A549 (cell line): ENCODE data around the gene RASA3. TPM values are rescaled to one million over a fixed set of nuclear protein-coding genes. Genes with fewer than 3 reads are reported as not detected.
A peak's percentile ranks its signal among the peaks of the same experiment; 100 is the strongest.

Experiments used
- ATAC-seq, 2 experiments: fragments of 200-7000 bp in 1 of 2; fragments of >200 bp in 1 of 2; cut with Nextera tagmentation in 1 of 2; cut with Tn5 transposase in 1 of 2; 3 replicates each; pipeline versions ENCODE4 v1.8.0 to v1.9.1; 2018 to 2020; ENCODE audit warnings: mild to moderate bottlenecking in 1 of 2, moderate library complexity in 1 of 2
- CTCF ChIA-PET: fragments of 300-600 bp; sonication (Branson Sonifier 250); formaldehyde crosslinking; extraction: SDS; loops from one replicate; lab custom pipeline; 2021; ENCODE audit warnings: antibody characterized with exemption, inconsistent platforms; lab: Yijun Ruan, JAX
- POLR2A ChIA-PET: fragments of 350-600 bp; formaldehyde crosslinking; extraction: SDS; loops from one replicate; lab custom pipeline; 2021; ENCODE audit warnings: antibody characterized with exemption, inconsistent platforms; lab: Yijun Ruan, JAX
- DNase-seq, 2 experiments: peaks; one replicate each; pipeline versions ENCODE4 v3.0.0 to v3.0.0-alpha.2; 2011 to 2016; ENCODE audit warnings: low read depth in 1 of 2, low spot score in 1 of 2
- FAIRE-seq: peaks from 2 replicates; lab custom pipeline; 2011; peaks lifted over from hg19 to GRCh38; lab: Jason Lieb, UNC
- H3K27ac ChIP-seq, 2 experiments: fragments of >200 bp; sonication (Bioruptor Twin); formaldehyde crosslinking; 3 replicates each; pipeline ENCODE4 v1.5.1; 2016 to 2017
- H3K4me1 ChIP-seq: fragments of >200 bp; sonication (Bioruptor Twin); formaldehyde crosslinking; 3 replicates; pipeline ENCODE4 v1.6.1; 2016
- H3K4me2 ChIP-seq: fragments of >200 bp; sonication (Bioruptor Twin); formaldehyde crosslinking; 3 replicates; pipeline ENCODE4 v1.6.1; 2016
- H3K4me3 ChIP-seq: fragments of >200 bp; sonication (Bioruptor Twin); formaldehyde crosslinking; 3 replicates; pipeline ENCODE4 v1.5.1; 2016
- H3K9me3 ChIP-seq: fragments of >200 bp; sonication (Bioruptor Twin); formaldehyde crosslinking; 3 replicates; pipeline ENCODE4 v1.6.1; 2016
- CBX2 ChIP-seq: fragments of 200-600 bp; sonication (generic); IDR thresholded peaks from 2 replicates; pipeline ENCODE4 v1.6.1; 2016; ENCODE audit warnings: low read depth, mild to moderate bottlenecking, borderline replicate concordance
- CBX8 ChIP-seq: fragments of 200-600 bp; sonication (generic); IDR thresholded peaks from 2 replicates; pipeline ENCODE4 v1.6.1; 2016
- CHD4 ChIP-seq: fragments of 200-600 bp; sonication (generic); IDR thresholded peaks from 2 replicates; pipeline ENCODE4 v1.6.1; 2016; ENCODE audit warnings: antibody characterized with exemption, mild to moderate bottlenecking, borderline replicate concordance
- EHMT2 ChIP-seq: fragments of 200-600 bp; sonication (generic); IDR thresholded peaks from 2 replicates; pipeline ENCODE4 v1.6.1; 2016; ENCODE audit warnings: antibody characterized with exemption, low read depth, mild to moderate bottlenecking, moderate library complexity
- FOSB ChIP-seq: fragments of 250-450 bp; sonication (Bioruptor Pico); IDR thresholded peaks from 2 replicates; pipeline ENCODE4 v1.5.0; 2020; ENCODE audit warnings: mild to moderate bottlenecking, moderate library complexity
- FOSL2 ChIP-seq, 2 experiments: fragments of 450-650 bp in 1 of 2; fragments of >200 bp in 1 of 2; sonication (Bioruptor Twin) in 1 of 2; formaldehyde crosslinking; IDR thresholded peaks; 2 replicates each; pipeline versions ENCODE4 v1.5.0 to v1.6.1; 2016 to 2020; ENCODE audit warnings: mild to moderate bottlenecking in 1 of 2, moderate library complexity in 1 of 2
- FOXS1 ChIP-seq: fragments of 250-450 bp; sonication (Bioruptor Pico); IDR thresholded peaks from 2 replicates; pipeline ENCODE4 v1.5.0; 2020; ENCODE audit warnings: mild to moderate bottlenecking, moderate library complexity
- GATA3 ChIP-seq: IDR thresholded peaks from 2 replicates; pipeline ENCODE4 v1.6.1; 2012; ENCODE audit warnings: borderline replicate concordance
- HOXB5 ChIP-seq: fragments of 250-450 bp; sonication (Bioruptor Pico); IDR thresholded peaks from 2 replicates; pipeline ENCODE4 v1.5.0; 2020; ENCODE audit warnings: mild to moderate bottlenecking, moderate library complexity
- KDM5A ChIP-seq: fragments of 200-600 bp; sonication (generic); IDR thresholded peaks from 2 replicates; pipeline ENCODE4 v1.6.1; 2016; ENCODE audit warnings: antibody characterized with exemption, mild to moderate bottlenecking
- MAZ ChIP-seq: fragments of 150-350 bp; IDR thresholded peaks from 2 replicates; pipeline ENCODE4 v1.6.1; 2014; ENCODE audit warnings: antibody characterized with exemption, low read depth, low read length, borderline replicate concordance
- MYC ChIP-seq: IDR thresholded peaks from 2 replicates; pipeline ENCODE4 v1.6.1; 2012; ENCODE audit warnings: mild to moderate bottlenecking, inconsistent platforms, low read length, improper control_type of control experiment, borderline replicate concordance
- NFE2L2 ChIP-seq: fragments of 150-350 bp; conservative IDR thresholded peaks from 2 replicates; pipeline ENCODE4 v1.6.1; 2014; ENCODE audit warnings: low read length
- NR3C1 ChIP-seq: fragments of >200 bp; sonication (Bioruptor Twin); formaldehyde crosslinking; IDR thresholded peaks from 3 replicates; pipeline ENCODE4 v1.6.1; 2017
- PHF8 ChIP-seq: fragments of 200-600 bp; sonication (generic); IDR thresholded peaks from 2 replicates; pipeline ENCODE4 v1.6.1; 2016; ENCODE audit warnings: low read depth, mild to moderate bottlenecking, antibody characterized with exemption, moderate library complexity, borderline replicate concordance
- POLR2AphosphoS2 ChIP-seq: conservative IDR thresholded peaks from 2 replicates; pipeline ENCODE4 v1.6.1; 2012; ENCODE audit warnings: low read length, improper control_type of control experiment, inconsistent platforms
- RARB ChIP-seq: fragments of 250-450 bp; sonication (Bioruptor Pico); IDR thresholded peaks from 2 replicates; pipeline ENCODE4 v1.8.0; 2021; ENCODE audit warnings: mild to moderate bottlenecking, moderate library complexity
- RCOR1 ChIP-seq: fragments of 150-350 bp; IDR thresholded peaks from 2 replicates; pipeline ENCODE4 v1.6.1; 2014; ENCODE audit warnings: antibody characterized with exemption, low read length, low read depth
- SREBF2 ChIP-seq: fragments of 450-650 bp; IDR thresholded peaks from 2 replicates; pipeline ENCODE4 v1.6.1; 2014; ENCODE audit warnings: mild to moderate bottlenecking, moderate library complexity
- TP53 ChIP-seq: fragments of 250-450 bp; sonication (Bioruptor Pico); IDR thresholded peaks from 2 replicates; pipeline ENCODE4 v1.5.0; 2021; ENCODE audit warnings: mild to moderate bottlenecking, moderate library complexity
- ZFP36 ChIP-seq: fragments of 450-650 bp; IDR thresholded peaks from 2 replicates; pipeline ENCODE4 v1.6.1; 2014; ENCODE audit warnings: borderline replicate concordance; ENCODE audit not compliant: partially characterized antibody
- WGBS: methylation state at CpG from one replicate; pipeline ENCODE4 v1.1.6; 2017; ENCODE audit errors: missing lambda C conversion rate; 5-methylcytosine and 5-hydroxymethylcytosine counted together
- polyA plus RNA-seq, 4 experiments: library from polyadenylated mRNA; depleted of rRNA in 3 of 4; stranded (reverse); fragments of >200 nt; fragmentation: RNase III in 1 of 4; extraction: RNeasy Plus Mini Kit Qiagen cat#74134 plus additional on column Dnase treatment in 1 of 4; gene quantifications; 2 replicates in 3 of 4; 3 replicates in 1 of 4; pipeline ENCODE4 v1.2.3, GENCODE V29; 2011 to 2017
- TF ChIP-seq, protein P1 (sequence below): fragments of >200 bp; sonication (Bioruptor Twin); formaldehyde crosslinking; IDR thresholded peaks from 3 replicates; pipeline ENCODE4 v1.5.1; 2016
- TF ChIP-seq, protein P2 (sequence below): fragments of 150-350 bp; IDR thresholded peaks from 2 replicates; pipeline ENCODE4 v1.6.1; 2014; ENCODE audit warnings: low read depth, mild to moderate bottlenecking, low read length
- TF ChIP-seq, protein P3 (sequence below): IDR thresholded peaks from 2 replicates; pipeline ENCODE4 v1.6.1; 2012; ENCODE audit warnings: low read depth, borderline replicate concordance
- TF ChIP-seq, protein P4 (sequence below): fragments of 250-450 bp; sonication (Bioruptor Pico); IDR thresholded peaks from 2 replicates; pipeline ENCODE4 v1.5.0; 2020; ENCODE audit warnings: low read depth, mild to moderate bottlenecking, moderate library complexity

RASA3 gene
- polyA plus RNA-seq, 2 of the 4 experiments (the other 2 are of a cell fraction) = 4.3 to 7.6 TPM

DNA sequence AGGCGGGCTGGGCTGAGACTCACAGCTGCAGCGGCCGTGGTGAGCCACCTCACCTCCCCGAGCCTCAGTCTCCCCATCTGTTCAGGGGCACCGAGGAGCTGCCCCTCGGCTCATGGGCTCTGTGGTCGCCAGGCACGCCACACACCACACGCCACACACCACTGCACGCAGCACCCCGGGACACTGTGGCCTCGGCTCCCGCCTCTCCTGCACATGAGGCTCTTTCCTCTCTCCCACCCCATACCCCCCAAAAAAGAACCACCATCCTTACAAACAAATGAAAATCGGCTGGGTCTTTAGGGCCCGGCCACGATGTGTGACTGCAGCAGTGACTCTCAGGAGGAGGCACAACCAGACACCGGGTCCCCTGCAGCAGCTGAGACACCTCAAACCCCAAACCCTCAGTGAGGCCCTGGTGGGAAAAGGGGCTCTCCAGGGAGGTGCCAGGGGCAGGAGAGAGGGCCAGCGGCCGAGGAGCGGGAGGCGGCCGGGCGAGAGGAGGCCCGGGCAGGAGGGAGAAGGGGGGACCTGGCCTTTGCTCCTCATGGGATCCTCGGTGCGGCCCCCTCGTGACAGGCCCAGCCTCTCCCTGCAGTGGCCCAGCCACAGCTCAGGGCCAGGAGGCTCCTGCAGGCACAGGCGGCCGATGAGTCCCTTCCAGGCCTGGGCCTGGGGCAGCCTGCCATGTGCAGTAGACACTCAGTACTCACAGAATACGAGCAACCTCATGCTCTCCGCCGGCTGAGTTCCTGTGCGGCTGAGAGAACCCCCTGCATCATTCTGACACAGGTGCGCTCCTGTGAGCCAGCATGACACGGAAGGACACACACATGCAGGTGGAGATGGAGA, 66.3 kb downstream of the RASA3 start:
- Histone ChIP-seq H3K9me3 (no peaks in the 10 kb centered on the region), H3K4me1 (peaks cover 64% of the 10 kb centered on the region), H3K4me2 (peak overlapping the region; percentile 99), H3K27ac (peak overlapping the region; percentile 99 to 100), H3K4me3 (no peak overlapping the region; the same call in 2 of the 3 replicates)
- FAIRE-seq (no peak), DNase-seq (no peak), ATAC-seq (peak in 1 of 2 experiments; percentile 3; a peak in 4 of 6 replicates)
- TF ChIP-seq MAZ (no peak), FOSB (no peak), POLR2AphosphoS2 (no peak), EHMT2 (no peak), CHD4 (no peak), TP53 (CRISPR knock-in tag) (no peak), ZFP36 (no peak), FOSL2 (IDR thresholded peaks at IDR 0.05) (no peak), FOSL2 (CRISPR knock-in tag; IDR thresholded peaks at IDR 0.05) (no peak), CBX8 (no peak), MYC (no peak), CBX2 (no peak), HOXB5 (CRISPR knock-in tag) (no peak), KDM5A (no peak)
- TF ChIP-seq, protein P1, sequence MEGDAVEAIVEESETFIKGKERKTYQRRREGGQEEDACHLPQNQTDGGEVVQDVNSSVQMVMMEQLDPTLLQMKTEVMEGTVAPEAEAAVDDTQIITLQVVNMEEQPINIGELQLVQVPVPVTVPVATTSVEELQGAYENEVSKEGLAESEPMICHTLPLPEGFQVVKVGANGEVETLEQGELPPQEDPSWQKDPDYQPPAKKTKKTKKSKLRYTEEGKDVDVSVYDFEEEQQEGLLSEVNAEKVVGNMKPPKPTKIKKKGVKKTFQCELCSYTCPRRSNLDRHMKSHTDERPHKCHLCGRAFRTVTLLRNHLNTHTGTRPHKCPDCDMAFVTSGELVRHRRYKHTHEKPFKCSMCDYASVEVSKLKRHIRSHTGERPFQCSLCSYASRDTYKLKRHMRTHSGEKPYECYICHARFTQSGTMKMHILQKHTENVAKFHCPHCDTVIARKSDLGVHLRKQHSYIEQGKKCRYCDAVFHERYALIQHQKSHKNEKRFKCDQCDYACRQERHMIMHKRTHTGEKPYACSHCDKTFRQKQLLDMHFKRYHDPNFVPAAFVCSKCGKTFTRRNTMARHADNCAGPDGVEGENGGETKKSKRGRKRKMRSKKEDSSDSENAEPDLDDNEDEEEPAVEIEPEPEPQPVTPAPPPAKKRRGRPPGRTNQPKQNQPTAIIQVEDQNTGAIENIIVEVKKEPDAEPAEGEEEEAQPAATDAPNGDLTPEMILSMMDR = no peak
- TF ChIP-seq, protein P2, sequence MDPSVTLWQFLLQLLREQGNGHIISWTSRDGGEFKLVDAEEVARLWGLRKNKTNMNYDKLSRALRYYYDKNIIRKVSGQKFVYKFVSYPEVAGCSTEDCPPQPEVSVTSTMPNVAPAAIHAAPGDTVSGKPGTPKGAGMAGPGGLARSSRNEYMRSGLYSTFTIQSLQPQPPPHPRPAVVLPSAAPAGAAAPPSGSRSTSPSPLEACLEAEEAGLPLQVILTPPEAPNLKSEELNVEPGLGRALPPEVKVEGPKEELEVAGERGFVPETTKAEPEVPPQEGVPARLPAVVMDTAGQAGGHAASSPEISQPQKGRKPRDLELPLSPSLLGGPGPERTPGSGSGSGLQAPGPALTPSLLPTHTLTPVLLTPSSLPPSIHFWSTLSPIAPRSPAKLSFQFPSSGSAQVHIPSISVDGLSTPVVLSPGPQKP = no peak
- 72% methylated on average over 15 of the region's 35 CpGs for WGBS
- CTCF ChIA-PET = interaction anchor here (0.6 to 1.7 kb wide), 7 partner anchors 23 to 163 kb away, joined by 3 to 5 read pairs (median 3); no protein-coding TSS in a partner anchor
- POLR2A ChIA-PET = interaction anchor here (1.2 to 1.7 kb wide), 4 partner anchors 22 to 53 kb away, joined by 4 to 8 read pairs (median 6); no protein-coding TSS in a partner anchor

DNA sequence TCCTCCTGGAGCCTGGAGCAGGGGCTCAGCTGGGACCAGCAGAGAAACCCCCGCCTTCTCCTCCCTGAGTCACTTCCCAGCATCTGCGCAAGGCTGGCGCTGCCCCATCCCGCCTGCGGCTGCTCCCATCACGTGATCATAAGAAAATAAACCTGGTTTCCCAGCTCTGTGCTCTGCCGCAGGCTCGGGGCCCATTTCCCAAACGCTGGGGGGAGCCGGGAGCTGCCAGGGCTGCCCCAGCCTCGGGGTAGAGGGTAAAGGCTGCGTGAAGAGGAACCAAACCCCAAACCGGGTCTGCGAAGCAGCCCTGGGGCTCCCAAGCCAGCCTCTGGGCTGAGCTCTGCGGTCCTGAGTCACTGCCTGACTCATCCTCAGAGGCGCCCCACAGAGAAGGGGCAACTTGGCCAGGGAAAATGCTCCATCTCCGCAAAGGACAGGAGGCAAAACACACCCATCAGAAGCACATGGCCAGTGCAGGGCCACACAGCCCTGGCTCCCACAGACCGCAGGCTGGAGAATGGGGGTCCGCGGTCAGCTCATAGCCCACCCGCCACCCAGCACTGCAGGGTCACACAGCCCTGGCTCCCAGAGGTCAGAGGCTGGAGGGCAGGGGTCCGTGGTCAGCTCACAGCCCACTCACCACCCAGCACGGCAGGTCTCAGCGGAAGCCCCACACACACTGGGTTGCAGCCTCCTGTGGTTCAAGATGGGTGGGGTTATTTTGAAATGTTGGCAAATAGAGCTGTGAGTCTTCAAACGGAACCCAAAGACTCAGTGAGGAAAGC, 67.1 kb downstream of the RASA3 start:
- ATAC-seq (peak; percentile 89 to 92), DNase-seq (peak; percentile 65 to 89), FAIRE-seq (no peak)
- WGBS = 0% methylated on average over 13 of the region's 25 CpGs
- Histone ChIP-seq H3K4me1 (peaks cover 64% of the 10 kb centered on the region), H3K27ac (peak overlapping the region; percentile 99 to 100), H3K9me3 (no peaks in the 10 kb centered on the region), H3K4me3 (peak overlapping the region; percentile 42), H3K4me2 (peak overlapping the region; percentile 99)
- CTCF ChIA-PET = interaction anchor here (0.6 to 1.7 kb wide), 7 partner anchors 22 to 164 kb away, joined by 3 to 5 read pairs (median 3); no protein-coding TSS in a partner anchor
- POLR2A ChIA-PET = interaction anchor here (0.5 to 1.7 kb wide), 7 partner anchors 21 to 66 kb away, joined by 3 to 8 read pairs (median 5); no protein-coding TSS in a partner anchor
- TF ChIP-seq GATA3 (peak; percentile 32; the same call in 1 of the 2 replicates), MAZ (no peak), CBX2 (no peak), RARB (CRISPR knock-in tag) (no peak), NR3C1 (no peak), RCOR1 (no peak), FOSL2 (IDR thresholded peaks at IDR 0.05) (peak; percentile 86), FOSL2 (CRISPR knock-in tag; IDR thresholded peaks at IDR 0.05) (peak; percentile 97), PHF8 (no peak), SREBF2 (no peak), ZFP36 (no peak), NFE2L2 (no peak), FOXS1 (CRISPR knock-in tag) (no peak), CHD4 (no peak), MYC (peak; percentile 93)
- TF ChIP-seq, protein P3, sequence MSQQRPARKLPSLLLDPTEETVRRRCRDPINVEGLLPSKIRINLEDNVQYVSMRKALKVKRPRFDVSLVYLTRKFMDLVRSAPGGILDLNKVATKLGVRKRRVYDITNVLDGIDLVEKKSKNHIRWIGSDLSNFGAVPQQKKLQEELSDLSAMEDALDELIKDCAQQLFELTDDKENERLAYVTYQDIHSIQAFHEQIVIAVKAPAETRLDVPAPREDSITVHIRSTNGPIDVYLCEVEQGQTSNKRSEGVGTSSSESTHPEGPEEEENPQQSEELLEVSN = no peak
- TF ChIP-seq, protein P4, sequence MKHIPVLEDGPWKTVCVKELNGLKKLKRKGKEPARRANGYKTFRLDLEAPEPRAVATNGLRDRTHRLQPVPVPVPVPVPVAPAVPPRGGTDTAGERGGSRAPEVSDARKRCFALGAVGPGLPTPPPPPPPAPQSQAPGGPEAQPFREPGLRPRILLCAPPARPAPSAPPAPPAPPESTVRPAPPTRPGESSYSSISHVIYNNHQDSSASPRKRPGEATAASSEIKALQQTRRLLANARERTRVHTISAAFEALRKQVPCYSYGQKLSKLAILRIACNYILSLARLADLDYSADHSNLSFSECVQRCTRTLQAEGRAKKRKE = no peak
- TF ChIP-seq, protein P2 = no peak
